Smooth muscle cell (in vitro differentiated cells): ENCODE measurements around the gene NCK2. TPM values are rescaled to one million over a fixed set of nuclear protein-coding genes. Genes with fewer than 3 reads are reported as not detected.

Source experiments
- DNase-seq: peaks from one replicate; lab custom pipeline; 2025; ENCODE audit not compliant: unreplicated experiment; lab: John Stamatoyannopoulos, UW
- H2AFZ ChIP-seq: fragments of 200-600 bp; sonication (generic); 2 replicates; pipeline ENCODE4 v1.6.0; 2016; ENCODE audit warnings: antibody characterized with exemption, low read depth, mild to moderate bottlenecking
- H3F3A ChIP-seq: fragments of 200-600 bp; sonication (generic); 2 replicates; pipeline ENCODE4 v1.6.0; 2017; ENCODE audit warnings: antibody characterized with exemption, low read depth
- H3K27ac ChIP-seq: fragments of 200-600 bp; sonication (generic); 2 replicates; pipeline ENCODE4 v1.5.1; 2016; ENCODE audit warnings: low read depth, mild to moderate bottlenecking
- H3K27me3 ChIP-seq: fragments of 200-600 bp; sonication (generic); 2 replicates; pipeline ENCODE4 v1.6.1; 2016; ENCODE audit warnings: low read depth, mild to moderate bottlenecking
- H3K36me3 ChIP-seq: fragments of 200-600 bp; sonication (generic); 2 replicates; pipeline ENCODE4 v1.5.1; 2016; ENCODE audit warnings: low read depth
- H3K4me1 ChIP-seq: fragments of 200-600 bp; sonication (generic); 2 replicates; pipeline ENCODE4 v1.5.1; 2016; ENCODE audit warnings: low read depth
- H3K4me2 ChIP-seq: fragments of 200-600 bp; sonication (generic); 2 replicates; pipeline ENCODE4 v1.6.0; 2016; ENCODE audit warnings: mild to moderate bottlenecking
- H3K4me3 ChIP-seq: fragments of 200-600 bp; sonication (generic); 2 replicates; pipeline ENCODE4 v1.5.1; 2016; ENCODE audit warnings: mild to moderate bottlenecking
- H3K79me2 ChIP-seq: fragments of 200-600 bp; sonication (generic); 2 replicates; pipeline ENCODE4 v1.6.0; 2016; ENCODE audit warnings: low read depth, mild to moderate bottlenecking
- H3K9ac ChIP-seq: fragments of 200-600 bp; sonication (generic); 2 replicates; pipeline ENCODE4 v1.6.0; 2016; ENCODE audit warnings: low read depth
- H3K9me3 ChIP-seq: fragments of 200-600 bp; sonication (generic); replicated peaks from 2 replicates; pipeline ENCODE4 v1.5.1; 2016; ENCODE audit warnings: low read depth
- H4K20me1 ChIP-seq: fragments of 200-600 bp; sonication (generic); 2 replicates; pipeline ENCODE4 v1.6.0; 2016; ENCODE audit warnings: low read depth
- WGBS: methylation state at CpG from one replicate; pipeline ENCODE4 v1.1.7; 2016; ENCODE audit warnings: low lambda C conversion rate; 5-methylcytosine and 5-hydroxymethylcytosine counted together
- polyA plus RNA-seq: library from polyadenylated mRNA; unstranded; fragments of >200 nt; fragmentation: Nextera tagmentation; extraction: Ambion mirVana; gene quantifications from 2 replicates; pipeline ENCODE4 v1.2.1, GENCODE V29; 2016
- total RNA-seq: library from RNA; depleted of rRNA; stranded (reverse); fragments of >200 nt; gene quantifications from 2 replicates; pipeline ENCODE4 v1.2.3, GENCODE V29; 2014
- TF ChIP-seq, protein P1 (sequence below): fragments of 200-600 bp; sonication (generic); IDR thresholded peaks from 2 replicates; pipeline ENCODE4 v1.5.1; 2017; ENCODE audit warnings: borderline replicate concordance, mild to moderate bottlenecking, antibody characterized with exemption; ENCODE audit not compliant: insufficient read depth, poor library complexity, severe bottlenecking

The NCK2 gene
- total and polyA plus RNA-seq, 2 experiments from 2014 or later: 29.0 to 50.5 TPM

GRCh38 chr2:105841551-105841950 lies 96.8 kb downstream of the NCK2 start:
- Histone ChIP-seq H3K36me3 (no peaks in the 10 kb centered on the region), H3K27ac (peak overlapping the region; percentile 12), H3K27me3 (no peaks in the 10 kb centered on the region), H3K9me3 (no peaks in the 10 kb centered on the region), H3K4me2 (no peak overlapping the region), H3K4me1 (peaks cover 8% of the 10 kb centered on the region), H3F3A (no peaks in the 10 kb centered on the region), H4K20me1 (peaks cover 79% of the 10 kb centered on the region), H3K4me3 (no peak overlapping the region), H3K9ac (no peak overlapping the region), H2AFZ (no peak overlapping the region), H3K79me2 (peaks cover 46% of the 10 kb centered on the region)
- 84% methylated on average over 2 of the region's 2 CpGs for WGBS
- TF ChIP-seq, protein P1, sequence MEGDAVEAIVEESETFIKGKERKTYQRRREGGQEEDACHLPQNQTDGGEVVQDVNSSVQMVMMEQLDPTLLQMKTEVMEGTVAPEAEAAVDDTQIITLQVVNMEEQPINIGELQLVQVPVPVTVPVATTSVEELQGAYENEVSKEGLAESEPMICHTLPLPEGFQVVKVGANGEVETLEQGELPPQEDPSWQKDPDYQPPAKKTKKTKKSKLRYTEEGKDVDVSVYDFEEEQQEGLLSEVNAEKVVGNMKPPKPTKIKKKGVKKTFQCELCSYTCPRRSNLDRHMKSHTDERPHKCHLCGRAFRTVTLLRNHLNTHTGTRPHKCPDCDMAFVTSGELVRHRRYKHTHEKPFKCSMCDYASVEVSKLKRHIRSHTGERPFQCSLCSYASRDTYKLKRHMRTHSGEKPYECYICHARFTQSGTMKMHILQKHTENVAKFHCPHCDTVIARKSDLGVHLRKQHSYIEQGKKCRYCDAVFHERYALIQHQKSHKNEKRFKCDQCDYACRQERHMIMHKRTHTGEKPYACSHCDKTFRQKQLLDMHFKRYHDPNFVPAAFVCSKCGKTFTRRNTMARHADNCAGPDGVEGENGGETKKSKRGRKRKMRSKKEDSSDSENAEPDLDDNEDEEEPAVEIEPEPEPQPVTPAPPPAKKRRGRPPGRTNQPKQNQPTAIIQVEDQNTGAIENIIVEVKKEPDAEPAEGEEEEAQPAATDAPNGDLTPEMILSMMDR: no peak
- no peak for DNase-seq

DNA sequence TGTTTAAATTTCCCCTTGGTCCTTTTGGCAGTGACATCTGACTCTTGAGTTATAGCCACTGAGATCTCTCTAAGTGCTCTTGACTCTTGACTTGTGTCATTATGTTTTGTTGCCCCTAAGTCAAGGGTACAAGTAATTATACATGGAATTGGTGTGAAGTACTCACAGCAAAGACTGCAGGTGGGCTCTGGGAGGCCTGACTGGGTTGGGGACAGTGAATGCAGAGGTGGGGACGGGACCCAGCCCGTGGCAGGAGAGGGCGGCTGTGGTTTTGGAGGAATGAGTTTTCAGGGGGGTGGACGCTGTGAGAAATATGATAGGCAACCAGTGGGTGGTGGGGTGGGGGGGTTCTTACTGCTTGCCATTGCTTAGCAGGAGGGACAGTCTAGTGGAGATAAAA lies 97.8 kb downstream of the NCK2 start:
- TF ChIP-seq, protein P1: no peak
- Histone ChIP-seq H3K9me3 (no peaks in the 10 kb centered on the region), H4K20me1 (peaks cover 79% of the 10 kb centered on the region), H3K27ac (no peak overlapping the region), H2AFZ (no peak overlapping the region), H3K79me2 (peaks cover 40% of the 10 kb centered on the region), H3F3A (no peaks in the 10 kb centered on the region), H3K4me1 (peaks cover 8% of the 10 kb centered on the region), H3K27me3 (no peaks in the 10 kb centered on the region), H3K4me3 (no peak overlapping the region), H3K9ac (no peak overlapping the region), H3K4me2 (no peak overlapping the region), H3K36me3 (no peaks in the 10 kb centered on the region)
- 80% methylated on average over 4 of the region's 4 CpGs for WGBS
- no peak for DNase-seq

GRCh38 chr2:105843476-105844374 lies 99.0 kb downstream of the NCK2 start:
- Histone ChIP-seq H3K9ac (no peak overlapping the region), H3F3A (no peaks in the 10 kb centered on the region), H2AFZ (no peak overlapping the region), H3K4me2 (no peak overlapping the region), H3K27ac (no peak overlapping the region), H3K4me3 (no peak overlapping the region), H3K79me2 (peaks cover 40% of the 10 kb centered on the region), H3K9me3 (no peaks in the 10 kb centered on the region), H4K20me1 (peaks cover 76% of the 10 kb centered on the region), H3K36me3 (no peaks in the 10 kb centered on the region), H3K27me3 (no peaks in the 10 kb centered on the region), H3K4me1 (peaks cover 8% of the 10 kb centered on the region)
- 71% methylated on average over 12 of the region's 12 CpGs for WGBS
- DNase-seq: no peak
- TF ChIP-seq, protein P1: no peak
